GM12878 (cell line): ENCODE data around the gene GDF11. TPM values are rescaled to one million over a fixed set of nuclear protein-coding genes. Genes with fewer than 3 reads are reported as not detected.

Source experiments
- ATAC-seq: fragments of 200-7000 bp; cut with Tn5 transposase; 3 replicates; pipeline ENCODE4 v1.9.1; 2020; ENCODE audit warnings: mild to moderate bottlenecking, moderate library complexity
- BruUV-seq: library from RNA; stranded (reverse); fragments of 400-500 nt; replicated peaks from 2 replicates; lab custom pipeline; 2021; lab: Mats Ljungman, UMichigan
- CTCF ChIA-PET: fragments of 300-600 bp; sonication (Branson Sonifier 250); formaldehyde crosslinking; extraction: SDS; loops from one replicate; lab custom pipeline; 2021; ENCODE audit warnings: inconsistent platforms; lab: Yijun Ruan, JAX
- POLR2A ChIA-PET: fragments of 350-600 bp; formaldehyde crosslinking; extraction: SDS; loops from one replicate; lab custom pipeline; 2021; ENCODE audit warnings: inconsistent platforms; lab: Charles Lee
- RAD21 ChIA-PET: fragments of 300-600 bp; sonication (Branson Sonifier 250); formaldehyde crosslinking; loops from one replicate; lab custom pipeline; 2023; ENCODE audit warnings: antibody characterized with exemption; ENCODE audit not compliant: unreplicated experiment; lab: Charles Lee
- SMC1A ChIA-PET: fragments of 300-600 bp; sonication (Branson Sonifier 250); formaldehyde crosslinking; loops from one replicate; lab custom pipeline; 2023; ENCODE audit not compliant: unreplicated experiment, uncharacterized antibody; lab: Charles Lee
- DNase-seq: peaks from one replicate; pipeline ENCODE4 v3.0.0-alpha.2; 2011; ENCODE audit warnings: low read depth, low spot score
- FAIRE-seq: peaks from 3 replicates; lab custom pipeline; 2011; peaks lifted over from hg19 to GRCh38; lab: Jason Lieb, UNC
- H2AFZ ChIP-seq: 2 replicates; pipeline ENCODE4 v1.6.0; 2011; ENCODE audit warnings: low read depth, low read length, control low read depth; ENCODE audit not compliant: control insufficient read depth
- H3K27ac ChIP-seq: 2 replicates; pipeline ENCODE4 v1.5.1; 2011; ENCODE audit warnings: control low read depth; ENCODE audit not compliant: control insufficient read depth, insufficient read depth
- H3K27me3 ChIP-seq, 2 experiments: replicated peaks in 1 of 2; 2 replicates each; pipeline versions ENCODE4 v1.6.0 to v1.6.1; 2011; ENCODE audit warnings: low read length in 1 of 2; ENCODE audit not compliant: control insufficient read depth in 2 of 2, insufficient read depth in 2 of 2
- H3K36me3 ChIP-seq, 2 experiments: 2 replicates each; pipeline ENCODE4 v1.5.1; 2011; ENCODE audit warnings: low read length in 1 of 2; ENCODE audit not compliant: control insufficient read depth in 2 of 2, insufficient read depth in 2 of 2
- H3K4me1 ChIP-seq: 2 replicates; pipeline ENCODE4 v1.6.1; 2011; ENCODE audit warnings: mild to moderate bottlenecking, low read length, moderate library complexity, mixed read lengths; ENCODE audit not compliant: control insufficient read depth, insufficient read depth
- H3K4me2 ChIP-seq: 2 replicates; pipeline ENCODE4 v1.6.0; 2011; ENCODE audit warnings: control low read depth; ENCODE audit not compliant: control insufficient read depth, insufficient read depth
- H3K4me3 ChIP-seq: fragments of 200-600 bp; sonication (generic); 2 replicates; pipeline ENCODE4 v1.5.1; 2016
- H3K79me2 ChIP-seq: 2 replicates; pipeline ENCODE4 v1.6.0; 2011; ENCODE audit warnings: low read length; ENCODE audit not compliant: control insufficient read depth, insufficient read depth
- H3K9ac ChIP-seq: 2 replicates; pipeline ENCODE4 v1.8.0; 2011; ENCODE audit warnings: low read length, control low read depth, mixed read lengths; ENCODE audit not compliant: control insufficient read depth, insufficient read depth
- H3K9me3 ChIP-seq: replicated peaks from 3 replicates; pipeline ENCODE4 v1.5.1; 2011; ENCODE audit warnings: mild to moderate bottlenecking, low read length; ENCODE audit not compliant: control insufficient read depth, insufficient read depth
- H4K20me1 ChIP-seq: 2 replicates; pipeline ENCODE4 v1.6.0; 2011; ENCODE audit not compliant: control insufficient read depth, insufficient read depth
- BCL11A ChIP-seq: IDR thresholded peaks from 2 replicates; pipeline ENCODE4 v1.6.1; 2011; ENCODE audit warnings: low read depth, low read length
- MYB ChIP-seq: fragments of 150-350 bp; IDR thresholded peaks from 2 replicates; pipeline ENCODE4 v1.6.1; 2014; ENCODE audit warnings: mild to moderate bottlenecking, low read depth, low read length, borderline replicate concordance
- WGBS: methylation state at CpG from one replicate; pipeline ENCODE4 v1.1.6; 2016; ENCODE audit warnings: low lambda C conversion rate; ENCODE audit not compliant: insufficient replicate concordance, insufficient coverage; ENCODE audit errors: missing lambda C conversion rate; 5-methylcytosine and 5-hydroxymethylcytosine counted together
- in situ Hi-C: fragments of 300-500 bp; cut with MboI; formaldehyde crosslinking; loops from 9 replicates; pipeline ENCODE4 v1.14.3; 2018; ENCODE audit warnings: mixed read lengths
- intact Hi-C: fragments of 100-400 bp; cut with micrococcal nuclease; formaldehyde crosslinking; loops from one replicate; pipeline ENCODE4 v1.14.2; 2022; ENCODE audit not compliant: unreplicated experiment
- polyA plus RNA-seq, 11 experiments: library from polyadenylated mRNA; depleted of rRNA in 4 of 11; unstranded in 6 of 11; stranded (reverse) in 5 of 11; fragments of >200 nt; fragmentation: Nextera tagmentation in 4 of 11; fragmentation: Illumina TruSeq in 1 of 11; extraction: Ambion mirVana in 4 of 11; extraction: Trizol in 1 of 11; gene quantifications; 1 replicate in 1 of 11; 2 replicates in 10 of 11; pipeline versions ENCODE4 v1.2.1 to v1.2.3, GENCODE V29; 2011 to 2016; ENCODE audit warnings: inconsistent platforms in 2 of 11, missing spikeins in 2 of 11, low read depth in 1 of 11
- total RNA-seq, 4 experiments: library from RNA; depleted of rRNA in 3 of 4; stranded (reverse); fragments of >200 nt in 3 of 4; fragmentation: Illumina TruSeq in 1 of 4; extraction: Trizol in 1 of 4; gene quantifications; 2 replicates each; pipeline versions ENCODE4 v1.2.1 to v1.2.3, GENCODE V29; 2013 to 2021
- TF ChIP-seq, protein P1 (sequence below): fragments of 450-650 bp; IDR thresholded peaks from 2 replicates; pipeline ENCODE4 v1.6.1; 2017; ENCODE audit warnings: mild to moderate bottlenecking, low read depth, inconsistent platforms; ENCODE audit not compliant: poor library complexity, severe bottlenecking

GDF11 gene
- total and polyA plus RNA-seq, 10 of the 15 experiments (the other 5 are each of a cell fraction or from before 2014, with no cell fraction given), result 0.83 to 15.4 (median 4.3) TPM

DNA sequence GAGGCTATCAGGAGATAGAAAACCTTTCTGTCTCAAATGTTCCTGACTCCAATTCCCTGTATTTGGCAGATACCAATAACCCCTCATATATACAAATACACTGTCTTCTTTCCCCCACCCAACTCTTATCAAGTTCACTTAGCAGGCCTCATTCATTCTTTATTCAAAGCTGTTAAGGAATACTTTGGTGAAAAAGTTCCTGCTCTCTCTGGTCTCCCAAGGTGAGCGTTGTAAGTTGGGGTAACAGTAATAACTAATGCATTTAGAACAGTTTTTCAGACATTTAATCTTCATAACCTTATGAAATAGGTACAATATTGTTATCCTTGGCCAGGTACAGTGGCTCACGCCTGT, 3.9 kb upstream of the GDF11 start:
- no peaks in the 10 kb centered on the region for H4K20me1 ChIP-seq
- DNase-seq (no peak), ATAC-seq (no peak), FAIRE-seq (no peak)
- H3K4me2 ChIP-seq, result no peak overlapping the region
- no peaks in the 10 kb centered on the region for H3K79me2 ChIP-seq
- H3K4me3 ChIP-seq, result no peak overlapping the region
- H3K9me3 ChIP-seq, result no peaks in the 10 kb centered on the region
- TF ChIP-seq, protein P1, sequence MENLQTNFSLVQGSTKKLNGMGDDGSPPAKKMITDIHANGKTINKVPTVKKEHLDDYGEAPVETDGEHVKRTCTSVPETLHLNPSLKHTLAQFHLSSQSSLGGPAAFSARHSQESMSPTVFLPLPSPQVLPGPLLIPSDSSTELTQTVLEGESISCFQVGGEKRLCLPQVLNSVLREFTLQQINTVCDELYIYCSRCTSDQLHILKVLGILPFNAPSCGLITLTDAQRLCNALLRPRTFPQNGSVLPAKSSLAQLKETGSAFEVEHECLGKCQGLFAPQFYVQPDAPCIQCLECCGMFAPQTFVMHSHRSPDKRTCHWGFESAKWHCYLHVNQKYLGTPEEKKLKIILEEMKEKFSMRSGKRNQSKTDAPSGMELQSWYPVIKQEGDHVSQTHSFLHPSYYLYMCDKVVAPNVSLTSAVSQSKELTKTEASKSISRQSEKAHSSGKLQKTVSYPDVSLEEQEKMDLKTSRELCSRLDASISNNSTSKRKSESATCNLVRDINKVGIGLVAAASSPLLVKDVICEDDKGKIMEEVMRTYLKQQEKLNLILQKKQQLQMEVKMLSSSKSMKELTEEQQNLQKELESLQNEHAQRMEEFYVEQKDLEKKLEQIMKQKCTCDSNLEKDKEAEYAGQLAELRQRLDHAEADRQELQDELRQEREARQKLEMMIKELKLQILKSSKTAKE, result peak; percentile 28
- TF ChIP-seq BCL11A (no peak), MYB (no peak)
- CTCF ChIA-PET, result interaction anchor here (0.6 to 7.1 kb wide), 68 partner anchors 8 to 483 kb away, joined by 3 to 205 read pairs (median 8); partner anchors contain the start of genes BLOC1S1, CD63, DGKA and DNAJC14
- in situ Hi-C loops (loop anchor here (5.0 kb wide), 2 partner anchors 203 to 293 kb away; no protein-coding TSS in a partner anchor), intact Hi-C loops (loop anchor here (1.0 to 10.0 kb wide), 6 partner anchors 58 to 446 kb away; partner anchors contain the start of genes PA2G4, RPL41, SARNP and SMARCC2)
- no peaks in the 10 kb centered on the region for H3K27me3 ChIP-seq
- no peak overlapping the region; the same call in 1 of the 2 replicates for H2AFZ ChIP-seq
- BruUV-seq, result no TSS peak
- H3K4me1 ChIP-seq, result peaks cover 7% of the 10 kb centered on the region
- H3K27ac ChIP-seq, result no peak overlapping the region
- RAD21 ChIA-PET, result interaction anchor here (0.5 to 7.7 kb wide), 45 partner anchors 8 to 763 kb away, joined by 3 to 113 read pairs (median 9); partner anchors contain the start of genes BLOC1S1, CD63, DNAJC14 and ESYT1
- WGBS, result 78% methylated on average over 2 of the region's 2 CpGs
- POLR2A ChIA-PET, result interaction anchor here (0.6 to 2.9 kb wide), 19 partner anchors 9 to 449 kb away, joined by 3 to 36 read pairs (median 6); partner anchors contain the start of genes BLOC1S1, CD63, DNAJC14 and PA2G4
- H3K9ac ChIP-seq, result no peak overlapping the region
- no peaks in the 10 kb centered on the region for H3K36me3 ChIP-seq
- SMC1A ChIA-PET, result interaction anchor here (0.6 to 5.2 kb wide), 52 partner anchors 8 to 453 kb away, joined by 3 to 51 read pairs (median 6); partner anchors contain the start of genes BLOC1S1, CD63, DGKA and ESYT1
